Measurements from ENCODE around the gene SH3RF3. TPM values are rescaled to one million over a fixed set of nuclear protein-coding genes. Genes with fewer than 3 reads are reported as not detected.
A peak's percentile ranks its signal among the peaks of the same experiment; 100 is the strongest.

Gene SH3RF3
- polyA plus RNA-seq, 1 donor (not counting 4 experiments of a cell fraction or from before 2014, with no cell fraction given) = 0.08 TPM

- H3K4me2 ChIP-seq (ENCODE audit: control insufficient read depth, extremely low read depth, insufficient read depth, low read depth, low read length) = no peak overlapping the region
- H2AFZ ChIP-seq (ENCODE audit: control insufficient read depth, low read length) = no peak overlapping the region
- H3K36me3 ChIP-seq (ENCODE audit: control insufficient read depth in 2 of 2, extremely low read depth in 1 of 2, insufficient read depth in 2 of 2, low read length in 2 of 2) = no peaks in the 10 kb centered on the region
- no peaks in the 10 kb centered on the region for H3K79me2 ChIP-seq (ENCODE audit: control insufficient read depth, insufficient read depth, low read length)
- no peaks in the 10 kb centered on the region for H3K9me1 ChIP-seq (ENCODE audit: control insufficient read depth, extremely low read depth, insufficient read depth, low read length)
- peaks cover 19% of the 10 kb centered on the region for H3K27me3 ChIP-seq (ENCODE audit: control insufficient read depth, extremely low read depth, insufficient read depth, low read length)
- H3K4me1 ChIP-seq (ENCODE audit: control insufficient read depth, extremely low read depth, insufficient read depth, low read length) = peaks cover 12% of the 10 kb centered on the region
- dilution Hi-C loops (cut with MboI; ENCODE audit: extremely low pct_ligation_motif_present, low sequenced_read_pairs) = no loop called here
- H4K20me1 ChIP-seq (ENCODE audit: control insufficient read depth, extremely low read depth, insufficient read depth, low read length) = no peaks in the 10 kb centered on the region
- H3K4me3 ChIP-seq (ENCODE audit: control insufficient read depth in 2 of 3, extremely low read depth in 1 of 3, insufficient read depth in 2 of 3, low read depth in 1 of 3, low read length in 3 of 3) = no peak overlapping the region
- H3K27ac ChIP-seq (ENCODE audit: control insufficient read depth, insufficient read depth, low read length) = no peak overlapping the region
- FAIRE-seq (no peak), DNase-seq (ENCODE audit: low read depth, low spot score) (no peak)
- no peak overlapping the region for H3K9ac ChIP-seq (ENCODE audit: control insufficient read depth, extremely low read depth, insufficient read depth, low read length)
- TF ChIP-seq EZH2 (IDR thresholded peaks at IDR 0.05; ENCODE audit: low read length) (no peak), CTCF (optimal IDR thresholded peaks at IDR 0.05 in 1 of 3, IDR thresholded peaks at IDR 0.05 in 1 of 3, conservative IDR thresholded peaks at IDR 0.05 in 1 of 3; ENCODE audit: extremely low read depth in 1 of 3, insufficient read depth in 2 of 3, low read length in 3 of 3) (no peak)
- H3K9me3 ChIP-seq (ENCODE audit: control insufficient read depth, low read depth, low read length) = no peaks in the 10 kb centered on the region
Observed at GRCh38 chr2:109265953-109266352, 136.9 kb downstream of the SH3RF3 start.

- no peaks in the 10 kb centered on the region for H4K20me1 ChIP-seq (ENCODE audit: control insufficient read depth, extremely low read depth, insufficient read depth, low read length)
- TF ChIP-seq CTCF (optimal IDR thresholded peaks at IDR 0.05 in 1 of 3, IDR thresholded peaks at IDR 0.05 in 1 of 3, conservative IDR thresholded peaks at IDR 0.05 in 1 of 3; ENCODE audit: extremely low read depth in 1 of 3, insufficient read depth in 2 of 3, low read length in 3 of 3) = no peak
- TF ChIP-seq EZH2 (IDR thresholded peaks at IDR 0.05; ENCODE audit: low read length) = no peak
- H3K27ac ChIP-seq (ENCODE audit: control insufficient read depth, insufficient read depth, low read length) = no peak overlapping the region
- no peaks in the 10 kb centered on the region for H3K36me3 ChIP-seq (ENCODE audit: control insufficient read depth in 2 of 2, extremely low read depth in 1 of 2, insufficient read depth in 2 of 2, low read length in 2 of 2)
- H3K4me3 ChIP-seq (ENCODE audit: control insufficient read depth in 2 of 3, extremely low read depth in 1 of 3, insufficient read depth in 2 of 3, low read depth in 1 of 3, low read length in 3 of 3) = peak overlapping the region in 1 of 3 experiments; percentile 11
- H3K9me3 ChIP-seq (ENCODE audit: control insufficient read depth, low read depth, low read length) = no peaks in the 10 kb centered on the region
- H2AFZ ChIP-seq (ENCODE audit: control insufficient read depth, low read length) = no peak overlapping the region
- H3K9ac ChIP-seq (ENCODE audit: control insufficient read depth, extremely low read depth, insufficient read depth, low read length) = no peak overlapping the region
- H3K4me2 ChIP-seq (ENCODE audit: control insufficient read depth, extremely low read depth, insufficient read depth, low read depth, low read length) = peak overlapping the region; percentile 39
- H3K27me3 ChIP-seq (ENCODE audit: control insufficient read depth, extremely low read depth, insufficient read depth, low read length) = peaks cover 25% of the 10 kb centered on the region
- no peaks in the 10 kb centered on the region for H3K79me2 ChIP-seq (ENCODE audit: control insufficient read depth, insufficient read depth, low read length)
- no peak for FAIRE-seq
- no peaks in the 10 kb centered on the region for H3K9me1 ChIP-seq (ENCODE audit: control insufficient read depth, extremely low read depth, insufficient read depth, low read length)
- DNase-seq (ENCODE audit: low read depth, low spot score) = no peak
- H3K4me1 ChIP-seq (ENCODE audit: control insufficient read depth, extremely low read depth, insufficient read depth, low read length) = peaks cover 12% of the 10 kb centered on the region
- dilution Hi-C loops (cut with MboI; ENCODE audit: extremely low pct_ligation_motif_present, low sequenced_read_pairs) = no loop called here
Observed at GRCh38 chr2:109266496-109266895, 137.5 kb downstream of the SH3RF3 start.

Data from keratinocyte (primary cell).